PC-3 (cell line): ENCODE data around the gene CDH4. TPM values are rescaled to one million over a fixed set of nuclear protein-coding genes. Genes with fewer than 3 reads are reported as not detected.

Source experiments
- ATAC-seq: fragments of 200-7000 bp; cut with Tn5 transposase; 2 replicates; pipeline ENCODE4 v1.9.1; 2020; ENCODE audit warnings: mild to moderate bottlenecking, moderate library complexity
- BruUV-seq: library from RNA; stranded (reverse); fragments of 400-500 nt; replicated peaks from 2 replicates; lab custom pipeline; 2021; lab: Mats Ljungman, UMichigan
- CTCF ChIA-PET: fragments of 300-600 bp; sonication (Branson Sonifier 250); formaldehyde crosslinking; loops from one replicate; lab custom pipeline; 2022; ENCODE audit warnings: antibody characterized with exemption; lab: Charles Lee
- POLR2A ChIA-PET: fragments of 300-600 bp; sonication (Branson Sonifier 250); formaldehyde crosslinking; loops from one replicate; lab custom pipeline; 2022; ENCODE audit warnings: antibody characterized with exemption; ENCODE audit not compliant: unreplicated experiment; lab: Charles Lee
- DNase-seq: peaks from one replicate; pipeline ENCODE4 v3.0.0-alpha.2; 2015
- H2AFZ ChIP-seq: fragments of 300-600 bp; sonication (generic); 2 replicates; pipeline ENCODE4 v1.6.0; 2016; ENCODE audit warnings: antibody characterized with exemption, low read length
- H3F3A ChIP-seq: fragments of 300-600 bp; sonication (generic); one replicate; pipeline ENCODE4 v1.6.0; 2017; ENCODE audit warnings: antibody characterized with exemption, low read length, control low read depth, mild to moderate bottlenecking; ENCODE audit not compliant: unreplicated experiment
- H3K27ac ChIP-seq: fragments of 300-600 bp; sonication (generic); 2 replicates; pipeline ENCODE4 v1.5.1; 2016; ENCODE audit warnings: mild to moderate bottlenecking, low read length
- H3K27me3 ChIP-seq: fragments of 300-600 bp; sonication (generic); 2 replicates; pipeline ENCODE4 v1.6.1; 2016; ENCODE audit warnings: low read length, mixed read lengths
- H3K36me3 ChIP-seq: fragments of 300-600 bp; sonication (generic); 2 replicates; pipeline ENCODE4 v1.6.1; 2016; ENCODE audit warnings: low read depth, mixed run types, low read length, mixed read lengths
- H3K4me1 ChIP-seq: fragments of 300-600 bp; sonication (generic); 2 replicates; pipeline ENCODE4 v1.5.1; 2016; ENCODE audit warnings: low read length; ENCODE audit not compliant: insufficient read depth
- H3K4me2 ChIP-seq: fragments of 300-600 bp; sonication (generic); 2 replicates; pipeline ENCODE4 v1.6.0; 2016; ENCODE audit warnings: low read length
- H3K4me3 ChIP-seq: fragments of 300-600 bp; sonication (generic); 2 replicates; pipeline ENCODE4 v1.5.1; 2016; ENCODE audit warnings: mild to moderate bottlenecking, low read length, mixed read lengths
- H3K79me2 ChIP-seq: fragments of 300-600 bp; sonication (generic); 2 replicates; pipeline ENCODE4 v1.6.1; 2017; ENCODE audit warnings: low read length, mixed read lengths
- H3K9ac ChIP-seq: fragments of 300-600 bp; sonication (generic); 2 replicates; pipeline ENCODE4 v1.6.0; 2016; ENCODE audit warnings: mild to moderate bottlenecking, low read length
- H3K9me2 ChIP-seq: fragments of 300-600 bp; sonication (generic); replicated peaks from 2 replicates; pipeline ENCODE4 v1.6.1; 2016; ENCODE audit warnings: mixed run types, low read length, mixed read lengths
- H3K9me3 ChIP-seq: fragments of 300-600 bp; sonication (generic); 2 replicates; pipeline ENCODE4 v1.6.1; 2016; ENCODE audit warnings: low read length, mixed read lengths
- H4K20me1 ChIP-seq: fragments of 300-600 bp; sonication (generic); 2 replicates; pipeline ENCODE4 v1.6.1; 2016; ENCODE audit warnings: low read length, mixed read lengths
- CTCF ChIP-seq: fragments of 300-600 bp; sonication (generic); conservative IDR thresholded peaks from 2 replicates; pipeline ENCODE4 v1.5.1; 2017; ENCODE audit warnings: antibody characterized with exemption, low read depth, mild to moderate bottlenecking, low read length
- EZH2 ChIP-seq: fragments of 300-600 bp; sonication (generic); IDR thresholded peaks from one replicate; pipeline ENCODE4 v1.6.1; 2017; ENCODE audit warnings: antibody characterized with exemption, mild to moderate bottlenecking, low read length; ENCODE audit not compliant: unreplicated experiment
- EZH2phosphoT487 ChIP-seq: fragments of 300-600 bp; sonication (generic); IDR thresholded peaks from 2 replicates; pipeline ENCODE4 v1.6.1; 2018; ENCODE audit warnings: mild to moderate bottlenecking, antibody characterized with exemption, low read length, borderline replicate concordance
- intact Hi-C: fragments of 100-400 bp; cut with micrococcal nuclease; formaldehyde crosslinking; loops from 2 replicates; pipeline ENCODE4 v1.9.0; 2023
- total RNA-seq: library from RNA; depleted of rRNA; stranded (reverse); fragments of >200 nt; gene quantifications from 2 replicates; pipeline ENCODE4 v1.2.3, GENCODE V29; 2014

The CDH4 gene
- total RNA-seq, 1 experiment from 2014 or later, result not detected

GRCh38 chr20:61244213-61244612, 7.8 kb upstream of the CDH4 start:
- H2AFZ ChIP-seq, result no peak overlapping the region
- no peak overlapping the region for H3K4me3 ChIP-seq
- no peaks in the 10 kb centered on the region for H3K4me1 ChIP-seq
- H3K36me3 ChIP-seq, result no peaks in the 10 kb centered on the region
- H3K9me3 ChIP-seq, result peaks cover 5% of the 10 kb centered on the region; the same call in 1 of the 2 replicates
- no peaks in the 10 kb centered on the region for H3K9me2 ChIP-seq
- peaks cover 22% of the 10 kb centered on the region for H3K27me3 ChIP-seq
- H3F3A ChIP-seq, result no peaks in the 10 kb centered on the region
- no peak for DNase-seq
- H3K4me2 ChIP-seq, result no peak overlapping the region
- no TSS peak for BruUV-seq
- no peak for TF ChIP-seq EZH2phosphoT487
- no peak for TF ChIP-seq EZH2
- no peak for TF ChIP-seq CTCF
- intact Hi-C loops, result no loop called here
- H3K27ac ChIP-seq, result no peak overlapping the region
- no peak overlapping the region for H3K9ac ChIP-seq
- H4K20me1 ChIP-seq, result no peaks in the 10 kb centered on the region
- ChIA-PET POLR2A (no interaction called here), CTCF (no interaction called here)
- ATAC-seq, result no peak
- no peaks in the 10 kb centered on the region for H3K79me2 ChIP-seq

- intact Hi-C loops, result no loop called here
- DNase-seq, result no peak
These were observed 5.8 kb upstream of the CDH4 start for GRCh38 chr20:61246269-61246668.

More at GRCh38 chr20:61246269-61246668, 5.8 kb upstream of the CDH4 start:
- Histone ChIP-seq H3K9me3 (0 out of 2 replicates have a peak, but pooled peaks cover 5% of the 10 kb centered on the region), H3K4me1 (no peaks in the 10 kb centered on the region), H3K9ac (no peak overlapping the region), H3K79me2 (no peaks in the 10 kb centered on the region), H2AFZ (no peak overlapping the region), H3K4me3 (no peak overlapping the region), H3F3A (no peaks in the 10 kb centered on the region), H3K9me2 (no peaks in the 10 kb centered on the region), H3K36me3 (no peaks in the 10 kb centered on the region), H3K4me2 (no peak overlapping the region), H3K27ac (no peak overlapping the region), H4K20me1 (no peaks in the 10 kb centered on the region), H3K27me3 (peaks cover 41% of the 10 kb centered on the region)
- no peak for TF ChIP-seq EZH2
- TF ChIP-seq EZH2phosphoT487, result no peak
- TF ChIP-seq CTCF, result no peak
- no TSS peak for BruUV-seq
- no peak for ATAC-seq
- POLR2A ChIA-PET, result no interaction called here
- CTCF ChIA-PET, result no interaction called here
